ENCODE results near the gene OR7D2. TPM values are rescaled to one million over a fixed set of nuclear protein-coding genes. Genes with fewer than 3 reads are reported as not detected.

The OR7D2 gene
- total RNA-seq, 4 donors from 2014 or later: 1.1 TPM; not detected in 3

DNA sequence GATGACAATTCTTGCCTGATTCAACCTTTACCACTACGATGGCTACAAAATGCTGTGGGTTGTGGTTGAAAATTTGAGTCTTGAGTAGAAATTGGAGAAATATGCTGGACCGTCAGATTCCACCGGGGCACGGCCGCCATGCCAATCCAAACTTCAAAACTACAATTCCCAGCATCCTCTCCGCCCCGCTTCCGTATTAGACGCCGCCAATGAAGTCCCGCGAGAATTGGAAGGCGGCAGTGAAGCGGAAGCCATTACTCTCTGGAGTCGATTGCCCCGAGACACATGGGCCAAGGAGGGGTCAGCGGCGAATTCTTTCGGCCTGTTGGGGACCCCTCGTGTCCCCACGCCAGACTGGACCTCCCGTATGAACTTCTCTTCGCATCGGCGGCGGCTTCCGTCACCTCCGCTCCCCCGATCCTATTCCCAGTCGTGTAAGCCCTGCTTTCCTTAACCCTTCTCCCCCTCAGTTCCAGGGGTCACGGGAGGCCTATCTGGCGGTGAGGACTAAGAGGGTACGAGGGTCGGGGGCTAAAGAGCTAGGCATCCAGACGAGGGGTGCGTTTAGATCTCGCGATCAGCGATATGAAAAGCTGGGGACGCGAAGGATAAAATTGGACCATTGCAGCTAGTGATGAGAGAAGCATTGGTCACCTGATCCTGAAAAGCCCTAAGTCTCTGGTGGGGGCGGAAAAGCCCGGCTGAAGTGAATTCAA lies 38.5 kb upstream of the OR7D2 start, which contains the start of gene ZNF317:
Gene ZNF317 (plus strand): TSS at position 239 of the 716 bp plus-strand sequence. CDS start 15,620 bp downstream, outside the sequence.
- Histone ChIP-seq H3K9me3 (peaks cover 13% of the 10 kb centered on the region in 2 donors), H3K36me3 (peaks cover 0 to 5% (median 2%) of the 10 kb centered on the region in 4 donors), H3K27me3 (no peaks in the 10 kb centered on the region), H3K4me1 (peaks cover 3 to 33% (median 16%) of the 10 kb centered on the region in 4 donors), H3K4me3 (peak within 1 kb of the TSS; percentile 71 to 88 (median 81)), H3K27ac (peak within 1 kb of the TSS; percentile 87 to 92 (median 91))
- WGBS, 2 donors (ENCODE audit: low coverage in 1 of 2): 0% methylated on average over 5 to 43 of the region's 43 CpGs
- TF ChIP-seq POLR2A (IDR thresholded peaks at IDR 0.05) (peak; percentile 53), EP300 (IDR thresholded peaks at IDR 0.05; ENCODE audit: low read depth) (no peak), POLR2AphosphoS5 (IDR thresholded peaks at IDR 0.05) (peak; percentile 46 to 75 (median 69))
- TF ChIP-seq, protein P1, sequence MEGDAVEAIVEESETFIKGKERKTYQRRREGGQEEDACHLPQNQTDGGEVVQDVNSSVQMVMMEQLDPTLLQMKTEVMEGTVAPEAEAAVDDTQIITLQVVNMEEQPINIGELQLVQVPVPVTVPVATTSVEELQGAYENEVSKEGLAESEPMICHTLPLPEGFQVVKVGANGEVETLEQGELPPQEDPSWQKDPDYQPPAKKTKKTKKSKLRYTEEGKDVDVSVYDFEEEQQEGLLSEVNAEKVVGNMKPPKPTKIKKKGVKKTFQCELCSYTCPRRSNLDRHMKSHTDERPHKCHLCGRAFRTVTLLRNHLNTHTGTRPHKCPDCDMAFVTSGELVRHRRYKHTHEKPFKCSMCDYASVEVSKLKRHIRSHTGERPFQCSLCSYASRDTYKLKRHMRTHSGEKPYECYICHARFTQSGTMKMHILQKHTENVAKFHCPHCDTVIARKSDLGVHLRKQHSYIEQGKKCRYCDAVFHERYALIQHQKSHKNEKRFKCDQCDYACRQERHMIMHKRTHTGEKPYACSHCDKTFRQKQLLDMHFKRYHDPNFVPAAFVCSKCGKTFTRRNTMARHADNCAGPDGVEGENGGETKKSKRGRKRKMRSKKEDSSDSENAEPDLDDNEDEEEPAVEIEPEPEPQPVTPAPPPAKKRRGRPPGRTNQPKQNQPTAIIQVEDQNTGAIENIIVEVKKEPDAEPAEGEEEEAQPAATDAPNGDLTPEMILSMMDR (IDR thresholded peaks at IDR 0.05): no peak
- intact Hi-C loops (cut with DNase I; ENCODE audit: low total_unique reads): no loop called here
- in situ Hi-C loops (cut with MboI; ENCODE audit: low pct_ligation_motif_present in 1 of 4, low pct_unique_long_range_greater_than_20kb in 1 of 4, low sequenced_read_pairs in 3 of 4): loop anchor here in 2 of 4 donors (25.0 kb wide), 2 partner anchors 447 to 647 kb away; partner anchors contain the start of gene ZNF121 (in 1 of the 2)
- peak; percentile 95 for DNase-seq

DNA sequence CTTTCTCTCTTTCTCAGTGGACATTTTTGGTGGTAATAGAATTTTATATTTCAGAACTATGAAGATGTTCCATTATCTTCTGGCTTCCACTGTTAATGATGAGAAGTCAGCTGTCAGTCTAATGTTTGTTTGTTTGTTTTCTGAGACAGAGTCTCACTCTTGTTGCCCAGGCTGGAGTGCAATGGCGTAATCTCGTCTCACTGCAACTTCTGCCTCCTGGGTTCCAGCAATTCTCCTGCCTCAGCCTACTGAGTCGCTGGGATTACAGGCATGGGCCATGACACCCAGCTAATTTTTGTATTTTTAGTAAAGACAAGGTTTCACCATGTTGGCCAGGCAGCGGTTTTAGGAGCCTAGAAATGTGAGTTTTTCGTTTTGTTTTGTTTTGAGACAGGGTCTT lies 33.9 kb upstream of the OR7D2 start:
- Histone ChIP-seq H3K4me1 (peaks cover 0 to 22% (median 14%) of the 10 kb centered on the region in 4 donors), H3K36me3 (peaks cover 0 to 10% (median 2%) of the 10 kb centered on the region in 4 donors), H3K27ac (no peak overlapping the region), H3K27me3 (no peaks in the 10 kb centered on the region), H3K4me3 (no peak overlapping the region), H3K9me3 (peaks cover 20 to 22% of the 10 kb centered on the region in 2 donors)
- 95 to 98% methylated on average over 5 of the region's 5 CpGs for WGBS, 2 donors (ENCODE audit: low coverage in 1 of 2)
- DNase-seq: no peak
- intact Hi-C loops (cut with DNase I; ENCODE audit: low total_unique reads): no loop called here
- TF ChIP-seq POLR2AphosphoS5 (IDR thresholded peaks at IDR 0.05) (no peak), POLR2A (IDR thresholded peaks at IDR 0.05) (no peak), EP300 (IDR thresholded peaks at IDR 0.05; ENCODE audit: low read depth) (no peak)
- TF ChIP-seq, protein P1 (IDR thresholded peaks at IDR 0.05): no peak
- in situ Hi-C loops (cut with MboI; ENCODE audit: low pct_ligation_motif_present in 1 of 4, low pct_unique_long_range_greater_than_20kb in 1 of 4, low sequenced_read_pairs in 3 of 4): loop anchor here in 2 of 4 donors (25.0 kb wide), 2 partner anchors 442 to 642 kb away; partner anchors contain the start of gene ZNF121 (in 1 of the 2)

DNA sequence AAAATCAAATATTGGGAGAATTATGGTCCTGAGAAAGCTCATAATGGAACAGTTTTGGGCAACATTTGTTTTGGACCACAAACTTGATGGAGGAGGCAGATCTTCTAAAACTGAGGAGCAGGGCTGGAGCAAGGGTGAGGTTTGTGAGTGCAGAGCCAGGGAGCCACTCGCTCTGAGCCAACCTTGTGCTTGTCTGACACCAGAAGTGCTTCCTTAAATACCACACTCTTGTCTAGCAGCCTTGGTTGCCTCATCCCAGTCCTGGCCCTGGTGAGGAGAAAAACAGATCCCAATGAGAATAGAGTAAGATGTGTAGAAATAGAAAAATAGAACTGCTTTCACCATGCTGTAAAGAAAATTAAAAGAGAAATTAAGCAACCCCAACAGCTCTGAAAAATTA lies 31.9 kb upstream of the OR7D2 start:
- TF ChIP-seq, protein P1 (IDR thresholded peaks at IDR 0.05): no peak
- TF ChIP-seq POLR2AphosphoS5 (IDR thresholded peaks at IDR 0.05): no peak
- no peak for TF ChIP-seq EP300 (IDR thresholded peaks at IDR 0.05; ENCODE audit: low read depth)
- no peak for TF ChIP-seq POLR2A (IDR thresholded peaks at IDR 0.05)

DNA sequence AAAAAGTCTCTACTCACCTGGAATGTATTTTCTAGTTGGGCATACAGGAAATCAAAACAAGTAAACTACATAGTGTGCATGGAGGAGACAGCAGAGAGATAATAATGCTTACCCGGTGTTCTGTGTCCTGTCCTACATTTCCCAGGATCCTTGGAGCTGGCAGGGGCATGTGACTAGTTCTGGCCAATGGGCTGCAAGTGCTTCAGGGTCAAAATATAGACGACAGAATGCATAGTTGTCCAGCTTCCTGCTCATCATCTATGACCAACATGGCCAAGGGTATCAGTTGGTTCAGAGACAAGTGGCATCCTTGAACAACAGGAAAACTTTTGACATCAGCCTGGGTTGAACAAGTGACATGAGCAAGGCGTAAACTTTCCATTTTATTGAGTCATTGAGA lies 30.1 kb upstream of the OR7D2 start:
- Histone ChIP-seq H3K36me3 (peaks cover 0 to 15% (median 2%) of the 10 kb centered on the region in 4 donors), H3K27ac (no peak overlapping the region), H3K4me3 (no peak overlapping the region), H3K4me1 (no peaks in the 10 kb centered on the region), H3K9me3 (peaks cover 20 to 27% of the 10 kb centered on the region in 2 donors), H3K27me3 (no peaks in the 10 kb centered on the region)
- WGBS, 2 donors (ENCODE audit: low coverage in 1 of 2): 96 to 100% methylated on average over 2 to 3 of the region's 3 CpGs
- in situ Hi-C loops (cut with MboI; ENCODE audit: low pct_ligation_motif_present in 1 of 4, low pct_unique_long_range_greater_than_20kb in 1 of 4, low sequenced_read_pairs in 3 of 4) (loop anchor here in 2 of 4 donors (25.0 kb wide), 2 partner anchors 439 to 639 kb away; partner anchors contain the start of gene ZNF121 (in 1 of the 2)), intact Hi-C loops (cut with DNase I; ENCODE audit: low total_unique reads) (no loop called here)
- TF ChIP-seq POLR2AphosphoS5 (IDR thresholded peaks at IDR 0.05): no peak
- no peak for TF ChIP-seq POLR2A (IDR thresholded peaks at IDR 0.05)
- TF ChIP-seq, protein P1 (IDR thresholded peaks at IDR 0.05): no peak
- no peak for TF ChIP-seq EP300 (IDR thresholded peaks at IDR 0.05; ENCODE audit: low read depth)
- no peak for DNase-seq

More for the DNA sequence above, 31.9 kb upstream of the OR7D2 start:
- Histone ChIP-seq H3K27me3 (no peaks in the 10 kb centered on the region), H3K36me3 (peaks cover 0 to 10% (median 2%) of the 10 kb centered on the region in 4 donors), H3K27ac (no peak overlapping the region), H3K4me3 (no peak overlapping the region), H3K4me1 (peaks cover 0 to 9% (median 4%) of the 10 kb centered on the region in 4 donors), H3K9me3 (peaks cover 20 to 22% of the 10 kb centered on the region in 2 donors)
- no peak for DNase-seq
- in situ Hi-C loops (cut with MboI; ENCODE audit: low pct_ligation_motif_present in 1 of 4, low pct_unique_long_range_greater_than_20kb in 1 of 4, low sequenced_read_pairs in 3 of 4) (loop anchor here in 2 of 4 donors (25.0 kb wide), 2 partner anchors 440 to 640 kb away; partner anchors contain the start of gene ZNF121 (in 1 of the 2)), intact Hi-C loops (cut with DNase I; ENCODE audit: low total_unique reads) (no loop called here)
- 100% methylated on average over 1 of the region's 1 CpG; no CpG with 5 or more reads in 1 of the 2 donors for WGBS, 2 donors (ENCODE audit: low coverage in 1 of 2)

All from transverse colon (tissue), 4 donors.